C4-2B (cell line): ENCODE data around the gene BANK1.

Experiments used
- CTCF ChIP-seq: fragments of 450-650 bp; conservative IDR thresholded peaks from 2 replicates; pipeline ENCODE4 v1.5.1; 2017; ENCODE audit warnings: mild to moderate bottlenecking
- ZFX ChIP-seq: fragments of 450-650 bp; IDR thresholded peaks from 2 replicates; pipeline ENCODE4 v1.6.1; 2017

GRCh38 chr4:102027961-102028360, 237.4 kb downstream of the BANK1 start:
- TF ChIP-seq CTCF (no peak), ZFX (no peak)
